Gastroesophageal sphincter (tissue), 4 donors: ENCODE measurements around the gene SGCE. TPM values are rescaled to one million over a fixed set of nuclear protein-coding genes. Genes with fewer than 3 reads are reported as not detected.

Experiments used
- ATAC-seq: fragments of 150-250 bp; one replicate; pipeline ENCODE4 v1.9.1; 2016; ENCODE audit warnings: mild to moderate bottlenecking, moderate library complexity
- H3K27ac ChIP-seq, 4 donors: fragments of 200-600 bp; sonication (generic) in 3 of 4; 1 replicate in 3 of 4; 2 replicates in 1 of 4; pipeline ENCODE4 v1.5.1; 2016 to 2019
- H3K27me3 ChIP-seq: fragments of 200-600 bp; sonication (generic); one replicate; pipeline ENCODE4 v1.5.1; 2019
- H3K36me3 ChIP-seq, 2 donors: fragments of 200-600 bp; sonication (generic); one replicate each; pipeline ENCODE4 v1.5.1; 2019; ENCODE audit warnings: control low read depth in 1 of 2
- H3K4me1 ChIP-seq, 3 donors: fragments of 200-600 bp; sonication (generic); 1 replicate in 2 of 3; 2 replicates in 1 of 3; pipeline ENCODE4 v1.5.1; 2016 to 2019; ENCODE audit warnings: control low read depth in 2 of 3
- H3K4me3 ChIP-seq, 2 donors: fragments of 200-600 bp; sonication (generic); one replicate each; pipeline ENCODE4 v1.5.1; 2019; ENCODE audit warnings: mild to moderate bottlenecking in 1 of 2, moderate library complexity in 1 of 2
- H3K9me3 ChIP-seq, 3 donors: fragments of 200-600 bp; sonication (generic); one replicate each; pipeline ENCODE4 v1.5.1; 2017 to 2019; ENCODE audit warnings: control low read depth in 2 of 3
- EP300 ChIP-seq: sonication (generic); formaldehyde crosslinking; IDR thresholded peaks from one replicate; pipeline ENCODE4 v1.6.1; 2017; ENCODE audit warnings: antibody characterized with exemption, mild to moderate bottlenecking
- POLR2A ChIP-seq, 2 donors: fragments of 450-650 bp; IDR thresholded peaks; one replicate each; pipeline ENCODE4 v1.6.1; 2017; ENCODE audit warnings: antibody characterized with exemption in 2 of 2, mild to moderate bottlenecking in 2 of 2, moderate library complexity in 1 of 2
- POLR2AphosphoS5 ChIP-seq: sonication (generic); formaldehyde crosslinking; IDR thresholded peaks from one replicate; pipeline ENCODE4 v1.6.1; 2017; ENCODE audit warnings: antibody characterized with exemption
- WGBS, 2 donors: methylation state at CpG; one replicate each; pipeline ENCODE4 v1.1.5; 2018; ENCODE audit warnings: low coverage in 1 of 2; 5-methylcytosine and 5-hydroxymethylcytosine counted together
- total RNA-seq, 4 donors: library from RNA; depleted of rRNA; stranded (reverse); fragments of >200 nt; gene quantifications; one replicate each; pipeline ENCODE4 v1.1.0, GENCODE V29; 2016
- TF ChIP-seq, protein P1 (sequence below), 4 experiments: fragments of 200-600 bp in 2 of 4; fragments of 450-650 bp in 2 of 4; sonication (generic) in 1 of 4; IDR thresholded peaks; one replicate each; pipeline ENCODE4 v1.5.1; 2017 to 2019; ENCODE audit warnings: antibody characterized with exemption in 4 of 4, mild to moderate bottlenecking in 2 of 4, moderate library complexity in 2 of 4

SGCE gene
- total RNA-seq, 4 donors from 2014 or later: 92.5 to 138 (median 123) TPM

DNA sequence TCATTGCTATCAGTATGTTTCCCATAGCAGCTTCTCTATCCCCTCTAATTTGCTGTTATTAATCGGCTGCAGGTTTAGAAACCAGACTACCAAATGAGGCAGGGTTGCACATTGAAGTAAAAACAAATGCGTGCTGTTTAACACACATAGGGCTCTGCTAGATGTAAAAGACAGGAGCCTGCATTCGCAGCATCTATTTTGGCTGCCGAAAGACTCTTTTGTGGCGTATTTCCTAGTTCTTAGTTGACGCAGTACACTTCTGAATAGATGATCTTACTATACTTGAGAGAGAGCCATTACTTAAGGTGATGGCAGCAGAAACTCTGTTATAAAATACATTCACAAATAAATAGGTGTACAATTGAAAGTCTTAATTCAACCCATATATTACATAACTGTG lies 21.4 kb downstream of the SGCE start:
- WGBS, 2 donors: 91 to 93% methylated on average over 4 to 6 of the region's 6 CpGs
- Histone ChIP-seq H3K27me3 (no peaks in the 10 kb centered on the region), H3K9me3 (no peaks in the 10 kb centered on the region), H3K4me3 (no peak overlapping the region), H3K27ac (no peak overlapping the region), H3K4me1 (peaks cover 0 to 7% (median 0%) of the 10 kb centered on the region in 3 donors), H3K36me3 (no peaks in the 10 kb centered on the region)
- ATAC-seq: no peak
- TF ChIP-seq POLR2A (IDR thresholded peaks at IDR 0.05) (no peak), EP300 (no peak), POLR2AphosphoS5 (no peak)
- TF ChIP-seq, protein P1, sequence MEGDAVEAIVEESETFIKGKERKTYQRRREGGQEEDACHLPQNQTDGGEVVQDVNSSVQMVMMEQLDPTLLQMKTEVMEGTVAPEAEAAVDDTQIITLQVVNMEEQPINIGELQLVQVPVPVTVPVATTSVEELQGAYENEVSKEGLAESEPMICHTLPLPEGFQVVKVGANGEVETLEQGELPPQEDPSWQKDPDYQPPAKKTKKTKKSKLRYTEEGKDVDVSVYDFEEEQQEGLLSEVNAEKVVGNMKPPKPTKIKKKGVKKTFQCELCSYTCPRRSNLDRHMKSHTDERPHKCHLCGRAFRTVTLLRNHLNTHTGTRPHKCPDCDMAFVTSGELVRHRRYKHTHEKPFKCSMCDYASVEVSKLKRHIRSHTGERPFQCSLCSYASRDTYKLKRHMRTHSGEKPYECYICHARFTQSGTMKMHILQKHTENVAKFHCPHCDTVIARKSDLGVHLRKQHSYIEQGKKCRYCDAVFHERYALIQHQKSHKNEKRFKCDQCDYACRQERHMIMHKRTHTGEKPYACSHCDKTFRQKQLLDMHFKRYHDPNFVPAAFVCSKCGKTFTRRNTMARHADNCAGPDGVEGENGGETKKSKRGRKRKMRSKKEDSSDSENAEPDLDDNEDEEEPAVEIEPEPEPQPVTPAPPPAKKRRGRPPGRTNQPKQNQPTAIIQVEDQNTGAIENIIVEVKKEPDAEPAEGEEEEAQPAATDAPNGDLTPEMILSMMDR (IDR thresholded peaks at IDR 0.05): no peak

DNA sequence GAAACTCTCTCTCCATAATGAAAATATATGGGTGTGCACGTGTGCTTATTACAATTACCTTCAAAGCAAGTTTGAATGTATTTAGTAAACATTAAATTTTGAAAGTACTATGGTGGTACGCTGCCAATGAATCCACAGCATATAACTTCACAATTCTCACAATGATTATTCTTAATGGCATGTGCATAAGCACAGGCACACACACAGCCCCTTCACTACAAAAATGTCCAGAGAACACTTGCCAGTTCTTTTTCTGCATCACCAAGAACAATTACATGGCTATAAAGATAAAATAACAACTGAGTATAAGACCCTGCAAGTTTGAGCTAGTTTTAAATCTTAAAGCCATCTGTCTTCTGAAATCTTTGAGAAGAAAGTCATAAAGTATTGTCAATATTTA lies 22.2 kb downstream of the SGCE start:
- TF ChIP-seq POLR2AphosphoS5: no peak
- no peak for TF ChIP-seq POLR2A (IDR thresholded peaks at IDR 0.05)
- TF ChIP-seq, protein P1 (IDR thresholded peaks at IDR 0.05): no peak
- no peak for TF ChIP-seq EP300
- Histone ChIP-seq H3K36me3 (no peaks in the 10 kb centered on the region), H3K27ac (no peak overlapping the region), H3K4me3 (no peak overlapping the region), H3K4me1 (peaks cover 0 to 7% (median 0%) of the 10 kb centered on the region in 3 donors), H3K9me3 (no peaks in the 10 kb centered on the region), H3K27me3 (no peaks in the 10 kb centered on the region)
- ATAC-seq: no peak
- 76 to 93% methylated on average over 2 of the region's 2 CpGs for WGBS, 2 donors

DNA sequence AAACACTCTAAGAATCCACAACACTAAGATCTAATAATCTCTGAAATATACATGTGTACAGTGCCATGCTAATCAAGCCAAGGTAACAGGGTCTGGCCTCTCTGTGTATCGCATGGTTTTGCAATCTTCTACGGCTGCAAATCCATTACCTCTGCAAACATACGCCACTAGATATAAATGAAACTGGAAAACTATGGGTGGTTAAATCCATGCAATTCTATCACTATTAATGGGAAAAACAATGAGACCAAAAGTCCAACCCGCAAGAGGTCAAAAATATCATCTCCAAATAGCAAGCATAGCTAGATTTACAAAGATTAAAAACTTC lies 23.0 kb downstream of the SGCE start:
- 72 to 77% methylated on average over 2 to 4 of the region's 4 CpGs for WGBS, 2 donors
- ATAC-seq: no peak
- peaks cover 0 to 7% (median 0%) of the 10 kb centered on the region in 3 donors for H3K4me1 ChIP-seq

DNA sequence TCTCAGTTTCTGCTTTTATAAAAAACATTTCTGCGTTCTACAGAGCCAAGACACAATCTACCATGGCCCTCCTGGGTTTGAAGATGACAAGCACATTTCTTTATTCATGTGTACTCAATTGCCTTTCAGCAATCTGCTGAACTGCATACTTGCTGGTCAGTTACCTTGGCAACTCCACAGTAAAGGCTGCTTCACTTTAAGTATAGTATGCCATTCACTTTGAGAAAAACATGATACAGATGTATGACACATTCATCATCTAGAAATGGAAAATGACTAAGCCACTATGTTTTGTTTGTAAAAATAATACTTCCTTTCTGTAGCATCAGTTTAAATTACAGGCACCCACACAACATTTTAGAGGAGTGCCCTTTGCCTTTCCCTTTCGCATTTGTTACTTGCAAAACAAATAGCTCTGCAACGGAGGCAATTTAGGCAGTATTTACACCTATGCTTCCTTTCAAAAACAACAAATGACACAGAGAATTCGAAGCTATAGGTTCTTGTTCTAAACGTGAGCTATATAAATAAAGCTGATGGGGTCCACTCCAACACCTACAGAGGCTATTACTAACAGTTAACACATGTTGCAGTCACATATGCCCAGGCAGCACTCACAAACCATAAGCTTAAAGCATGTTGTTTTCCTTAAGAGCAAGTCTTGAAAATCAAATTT lies 23.5 kb downstream of the SGCE start:
- H3K27ac ChIP-seq: no peak overlapping the region
- H3K9me3 ChIP-seq: no peaks in the 10 kb centered on the region
- TF ChIP-seq POLR2A (IDR thresholded peaks at IDR 0.05): no peak
- no peak for TF ChIP-seq POLR2AphosphoS5
- TF ChIP-seq EP300: no peak
- TF ChIP-seq, protein P1 (IDR thresholded peaks at IDR 0.05): no peak
- H3K36me3 ChIP-seq: no peaks in the 10 kb centered on the region
- H3K4me1 ChIP-seq: peaks cover 0 to 7% (median 0%) of the 10 kb centered on the region in 3 donors
- no peak for ATAC-seq
- H3K4me3 ChIP-seq: no peak overlapping the region
- no peaks in the 10 kb centered on the region for H3K27me3 ChIP-seq
- 31 to 33% methylated on average over 5 of the region's 5 CpGs for WGBS, 2 donors

More for the DNA sequence above, 23.0 kb downstream of the SGCE start:
- Histone ChIP-seq H3K4me3 (no peak overlapping the region), H3K27me3 (no peaks in the 10 kb centered on the region), H3K27ac (no peak overlapping the region), H3K36me3 (no peaks in the 10 kb centered on the region), H3K9me3 (no peaks in the 10 kb centered on the region)
- TF ChIP-seq, protein P1 (IDR thresholded peaks at IDR 0.05): no peak
- TF ChIP-seq POLR2AphosphoS5 (no peak), EP300 (no peak), POLR2A (IDR thresholded peaks at IDR 0.05) (no peak)

DNA sequence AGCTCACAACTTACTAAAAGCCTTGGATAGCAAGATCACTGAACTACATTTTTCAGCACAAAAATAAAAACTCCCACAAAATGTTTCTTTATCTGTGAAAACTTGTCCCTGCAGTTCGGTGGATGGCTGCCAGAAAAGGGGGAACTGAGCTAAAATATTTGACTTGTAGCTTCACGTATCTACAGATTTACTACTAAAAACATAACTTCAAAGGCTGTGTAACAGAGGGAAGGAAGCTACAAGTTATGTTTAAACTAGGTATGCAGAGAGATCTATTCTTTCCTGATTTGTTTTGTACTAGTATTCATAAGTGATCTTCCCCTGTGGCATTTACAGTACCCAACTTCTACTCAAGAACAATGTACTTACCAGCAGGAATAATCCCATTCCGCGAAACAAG lies 25.1 kb downstream of the SGCE start:
- Histone ChIP-seq H3K27me3 (no peaks in the 10 kb centered on the region), H3K27ac (no peak overlapping the region), H3K4me3 (no peak overlapping the region), H3K9me3 (no peaks in the 10 kb centered on the region), H3K36me3 (no peaks in the 10 kb centered on the region), H3K4me1 (peaks cover 0 to 7% (median 0%) of the 10 kb centered on the region in 3 donors)
- ATAC-seq: no peak
- 60 to 75% methylated on average over 4 of the region's 4 CpGs for WGBS, 2 donors
- TF ChIP-seq EP300: no peak
- no peak for TF ChIP-seq POLR2AphosphoS5
- no peak for TF ChIP-seq POLR2A (IDR thresholded peaks at IDR 0.05)
- TF ChIP-seq, protein P1 (IDR thresholded peaks at IDR 0.05): no peak
